Type B pancreatic cell (in vitro differentiated cells): ENCODE results near the gene EPHA1. TPM values are rescaled to one million over a fixed set of nuclear protein-coding genes. Genes with fewer than 3 reads are reported as not detected.
A peak's percentile ranks its signal among the peaks of the same experiment; 100 is the strongest.

ENCODE experiments used
- DNase-seq: peaks from one replicate; pipeline ENCODE4 v3.0.0; 2021; ENCODE audit warnings: mixed read lengths; ENCODE audit not compliant: unreplicated experiment; ENCODE audit errors: extremely low spot score
- H3K27ac Mint-ChIP-seq: 2 replicates; pipeline ENCODE4 v1.8.0; 2021; ENCODE audit warnings: mild to moderate bottlenecking, mixed read lengths
- H3K27me3 Mint-ChIP-seq: 2 replicates; pipeline ENCODE4 v1.8.0; 2021; ENCODE audit warnings: mixed read lengths
- H3K36me3 Mint-ChIP-seq: 2 replicates; pipeline ENCODE4 v1.8.0; 2021; ENCODE audit warnings: mixed read lengths
- H3K4me1 Mint-ChIP-seq: one replicate; pipeline ENCODE4 v1.8.0; 2021; ENCODE audit warnings: mixed read lengths; ENCODE audit not compliant: unreplicated experiment
- H3K4me3 Mint-ChIP-seq: 2 replicates; pipeline ENCODE4 v1.8.0; 2021; ENCODE audit warnings: mild to moderate bottlenecking, mixed read lengths
- H3K9me3 Mint-ChIP-seq: 2 replicates; pipeline ENCODE4 v1.8.0; 2021; ENCODE audit warnings: mixed read lengths
- total RNA-seq: library from RNA; stranded (reverse); gene quantifications from 2 replicates; pipeline ENCODE4 v1.2.1, GENCODE V29; 2021; ENCODE audit warnings: low replicate concordance
- TF ChIP-seq, protein P1 (sequence below): fragments of 200-600 bp; sonication (generic); conservative IDR thresholded peaks from 2 replicates; pipeline ENCODE4 v1.5.0; 2021; ENCODE audit warnings: antibody characterized with exemption, mild to moderate bottlenecking

Gene EPHA1
- total RNA-seq, 1 donor from 2014 or later, result 18.0 TPM

DNA sequence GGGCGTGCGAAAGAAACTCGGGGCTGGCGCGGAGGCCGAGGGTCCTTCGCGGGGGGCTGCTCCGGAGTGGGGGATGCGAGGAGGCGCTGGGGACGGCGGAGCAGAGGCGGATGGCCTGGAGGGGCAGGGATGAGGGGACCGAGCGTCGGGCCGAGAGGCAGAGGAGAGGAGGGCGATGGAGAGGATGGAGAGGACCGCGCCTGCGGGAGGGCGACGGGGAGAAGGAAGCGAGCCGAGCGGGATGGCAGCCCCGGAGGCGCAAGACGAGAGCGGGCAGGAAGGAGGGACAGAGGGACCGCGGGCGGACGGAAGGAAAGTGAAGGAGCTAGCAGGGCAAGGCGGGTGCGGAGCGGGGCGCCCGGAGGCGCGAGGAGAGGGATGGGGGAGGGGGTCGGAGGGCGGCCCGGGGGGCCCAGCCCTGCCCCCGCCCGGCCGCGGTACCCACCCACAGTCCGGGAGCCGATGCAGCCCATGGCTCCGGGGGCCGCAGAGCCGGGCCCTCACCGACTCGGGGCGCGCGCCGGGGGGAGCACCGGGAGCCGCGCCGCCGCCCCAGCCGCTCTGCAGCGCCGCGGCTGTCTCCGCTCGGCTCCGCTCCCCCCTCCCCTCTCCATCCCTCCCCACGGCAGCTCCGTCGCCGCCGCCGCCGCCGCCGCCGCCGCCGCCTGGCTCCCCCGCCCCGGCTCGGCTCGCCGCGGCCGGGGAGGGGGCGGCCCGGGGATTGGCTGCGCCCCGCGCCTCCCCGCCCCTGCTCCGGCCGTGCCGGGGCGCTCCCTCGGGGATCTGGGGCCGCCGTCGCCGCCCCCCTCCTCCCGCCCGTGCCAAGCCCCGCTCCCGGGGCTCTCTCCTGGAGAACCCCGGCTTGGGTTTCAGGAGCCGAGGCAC lies 46.3 kb downstream of the EPHA1 start, which contains the start of gene FAM131B:
Gene FAM131B, minus strand, starts transcription at position 583 of the 885 bp plus-strand sequence. Its CDS starts 110 bp downstream, at position 473.
- Mint-ChIP-seq H3K4me1 (peaks cover 4% of the 10 kb centered on the region), H3K4me3 (peak within 1 kb of the TSS; percentile 85), H3K27me3 (peaks cover 85% of the 10 kb centered on the region), H3K9me3 (no peaks in the 10 kb centered on the region), H3K36me3 (peaks cover 5% of the 10 kb centered on the region), H3K27ac (no peak within 1 kb of the TSS)
- DNase-seq, result no peak
- TF ChIP-seq, protein P1, sequence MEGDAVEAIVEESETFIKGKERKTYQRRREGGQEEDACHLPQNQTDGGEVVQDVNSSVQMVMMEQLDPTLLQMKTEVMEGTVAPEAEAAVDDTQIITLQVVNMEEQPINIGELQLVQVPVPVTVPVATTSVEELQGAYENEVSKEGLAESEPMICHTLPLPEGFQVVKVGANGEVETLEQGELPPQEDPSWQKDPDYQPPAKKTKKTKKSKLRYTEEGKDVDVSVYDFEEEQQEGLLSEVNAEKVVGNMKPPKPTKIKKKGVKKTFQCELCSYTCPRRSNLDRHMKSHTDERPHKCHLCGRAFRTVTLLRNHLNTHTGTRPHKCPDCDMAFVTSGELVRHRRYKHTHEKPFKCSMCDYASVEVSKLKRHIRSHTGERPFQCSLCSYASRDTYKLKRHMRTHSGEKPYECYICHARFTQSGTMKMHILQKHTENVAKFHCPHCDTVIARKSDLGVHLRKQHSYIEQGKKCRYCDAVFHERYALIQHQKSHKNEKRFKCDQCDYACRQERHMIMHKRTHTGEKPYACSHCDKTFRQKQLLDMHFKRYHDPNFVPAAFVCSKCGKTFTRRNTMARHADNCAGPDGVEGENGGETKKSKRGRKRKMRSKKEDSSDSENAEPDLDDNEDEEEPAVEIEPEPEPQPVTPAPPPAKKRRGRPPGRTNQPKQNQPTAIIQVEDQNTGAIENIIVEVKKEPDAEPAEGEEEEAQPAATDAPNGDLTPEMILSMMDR, result no peak

DNA sequence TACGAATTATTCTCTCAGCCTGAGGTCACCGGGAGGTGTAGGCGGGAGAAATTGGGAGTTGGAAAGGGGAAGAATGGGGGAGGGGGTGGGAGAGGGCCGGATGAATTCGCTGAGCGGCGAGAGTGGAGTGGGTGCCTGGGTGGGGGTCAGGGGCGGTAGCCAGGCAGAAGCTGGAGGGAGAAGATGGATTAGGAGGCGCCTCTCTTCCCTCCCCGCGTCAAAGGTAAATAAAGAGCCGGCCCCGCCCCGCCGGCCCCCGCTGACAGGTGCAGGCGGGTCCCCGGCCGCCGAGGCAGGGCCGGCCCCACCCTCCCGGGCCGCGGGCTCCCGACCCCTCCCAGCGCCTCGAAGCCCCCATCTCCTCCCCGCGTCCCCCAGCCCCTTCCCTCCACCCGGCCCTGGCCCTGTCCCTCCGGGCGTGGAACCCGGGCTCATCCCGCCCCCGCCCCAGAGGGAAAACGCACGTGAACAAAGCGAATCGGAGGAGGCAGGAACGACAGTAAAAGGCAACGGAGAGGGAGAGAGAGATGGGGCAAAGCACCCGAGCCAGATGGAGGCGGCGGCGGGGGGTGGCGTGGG lies 47.0 kb downstream of the EPHA1 start:
- H3K36me3 Mint-ChIP-seq, result peaks cover 8% of the 10 kb centered on the region
- no peaks in the 10 kb centered on the region for H3K9me3 Mint-ChIP-seq
- H3K4me3 Mint-ChIP-seq, result peak overlapping the region; percentile 85
- TF ChIP-seq, protein P1, result no peak
- H3K27me3 Mint-ChIP-seq, result peaks cover 81% of the 10 kb centered on the region
- no peak for DNase-seq
- H3K27ac Mint-ChIP-seq, result no peak overlapping the region
- peaks cover 4% of the 10 kb centered on the region for H3K4me1 Mint-ChIP-seq

DNA sequence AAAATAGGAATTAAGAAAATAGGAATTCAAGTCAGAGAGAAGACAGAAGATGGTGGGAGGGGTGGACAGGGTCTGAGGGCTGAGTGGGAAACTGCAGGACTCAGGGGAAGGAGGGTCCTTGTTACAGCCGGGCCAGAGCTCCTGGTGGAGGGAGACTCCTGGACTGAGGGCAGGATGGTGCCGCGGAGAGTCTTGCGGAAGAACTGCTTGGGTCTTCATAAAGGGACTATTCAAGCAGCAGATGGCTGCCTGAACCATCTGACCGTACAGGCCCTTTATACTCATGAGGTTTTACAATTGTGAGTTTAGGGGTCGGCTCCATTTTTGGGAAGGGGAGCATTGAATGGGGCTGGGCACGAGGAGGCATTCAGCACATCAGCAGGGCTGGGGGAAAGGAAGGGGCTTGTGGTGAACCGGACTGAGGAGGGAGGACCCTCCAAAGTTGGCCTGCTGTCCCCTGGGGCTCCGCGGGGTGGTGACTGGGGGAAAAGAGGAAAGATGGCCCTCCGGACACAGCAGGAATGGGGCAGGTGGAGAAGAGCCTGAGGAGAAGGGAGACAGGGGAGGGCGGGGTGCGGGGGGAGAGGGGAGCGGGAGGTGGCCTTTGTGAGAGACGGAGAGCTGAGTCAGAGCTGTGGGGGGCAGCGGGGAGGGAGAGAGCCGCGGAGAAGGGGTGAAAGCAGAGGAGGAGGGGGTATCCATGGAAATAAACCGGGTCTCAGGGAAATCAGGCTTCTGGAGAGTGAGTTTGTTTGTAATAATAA lies 47.7 kb downstream of the EPHA1 start:
- no peak for DNase-seq
- peak overlapping the region; percentile 85 for H3K4me3 Mint-ChIP-seq
- no peaks in the 10 kb centered on the region for H3K9me3 Mint-ChIP-seq
- H3K27me3 Mint-ChIP-seq, result peaks cover 76% of the 10 kb centered on the region
- no peak overlapping the region for H3K27ac Mint-ChIP-seq
- H3K36me3 Mint-ChIP-seq, result peaks cover 8% of the 10 kb centered on the region
- TF ChIP-seq, protein P1, result no peak
- H3K4me1 Mint-ChIP-seq, result peaks cover 4% of the 10 kb centered on the region

DNA sequence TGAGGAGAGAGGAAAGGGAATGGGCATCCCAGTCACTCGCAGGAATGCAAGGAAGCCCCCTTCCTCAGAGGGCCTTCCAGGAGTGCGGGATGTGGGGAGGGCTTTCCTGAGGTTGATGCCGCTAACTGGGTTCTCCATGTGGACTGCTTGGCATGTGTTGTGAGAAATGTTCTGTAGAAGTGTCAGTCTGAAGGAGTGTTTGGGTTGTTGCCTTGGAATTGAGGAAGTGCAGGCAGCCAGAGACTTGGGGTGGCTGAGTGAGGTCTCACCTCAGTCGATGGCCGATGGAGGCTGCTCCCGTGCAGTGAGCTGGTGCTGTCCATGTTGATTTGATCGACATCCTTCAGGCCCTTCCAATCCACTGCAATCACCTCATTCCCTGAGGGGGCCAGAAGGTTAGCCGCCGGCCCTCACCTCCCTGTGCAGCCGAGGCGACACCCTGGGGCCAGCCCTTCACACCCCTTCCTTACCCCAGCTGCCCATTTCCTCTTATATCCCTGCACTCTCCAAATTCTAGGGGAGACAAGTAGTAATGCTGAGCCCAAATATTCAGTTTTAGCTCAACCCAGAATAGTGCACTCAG lies 48.8 kb downstream of the EPHA1 start:
- no peaks in the 10 kb centered on the region for H3K9me3 Mint-ChIP-seq
- TF ChIP-seq, protein P1, result no peak
- H3K4me1 Mint-ChIP-seq, result peaks cover 4% of the 10 kb centered on the region
- H3K27ac Mint-ChIP-seq, result no peak overlapping the region
- DNase-seq, result no peak
- peak overlapping the region; percentile 41 for H3K4me3 Mint-ChIP-seq
- H3K36me3 Mint-ChIP-seq, result peaks cover 8% of the 10 kb centered on the region
- H3K27me3 Mint-ChIP-seq, result peaks cover 67% of the 10 kb centered on the region

DNA sequence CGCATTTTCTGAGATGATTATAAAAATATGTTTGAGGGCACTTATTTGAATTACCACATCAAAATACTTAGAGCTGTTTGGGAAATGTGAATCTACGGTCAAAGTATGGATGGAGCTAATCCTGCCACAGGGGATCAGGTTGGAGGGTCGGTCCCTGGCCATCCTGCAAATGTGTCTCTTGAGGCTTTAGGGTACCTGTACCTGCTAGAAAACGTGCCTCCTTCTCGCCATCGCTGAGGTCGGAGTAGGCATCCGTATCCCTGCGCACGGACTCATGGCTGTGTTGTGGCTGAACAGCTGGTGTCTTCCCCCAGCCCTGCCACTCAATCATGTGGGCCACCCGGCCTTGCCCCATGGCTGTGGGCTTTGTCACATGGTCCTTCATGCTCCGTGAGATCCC lies 50.0 kb downstream of the EPHA1 start:
- H3K27me3 Mint-ChIP-seq, result peaks cover 58% of the 10 kb centered on the region
- H3K4me3 Mint-ChIP-seq, result no peak overlapping the region
- DNase-seq, result no peak
- no peak overlapping the region for H3K27ac Mint-ChIP-seq
- peaks cover 4% of the 10 kb centered on the region for H3K4me1 Mint-ChIP-seq
- TF ChIP-seq, protein P1, result no peak
- H3K9me3 Mint-ChIP-seq, result no peaks in the 10 kb centered on the region
- peaks cover 8% of the 10 kb centered on the region for H3K36me3 Mint-ChIP-seq
